Measurements from ENCODE around the gene PALD1.

PALD1 gene

GRCh38 chr10:70508912-70509756, 30.6 kb downstream of the PALD1 start:
- DNase-seq = peak; percentile 82

GRCh38 chr10:70509757-70510147, 31.2 kb downstream of the PALD1 start:
- no peak for DNase-seq

DNA sequence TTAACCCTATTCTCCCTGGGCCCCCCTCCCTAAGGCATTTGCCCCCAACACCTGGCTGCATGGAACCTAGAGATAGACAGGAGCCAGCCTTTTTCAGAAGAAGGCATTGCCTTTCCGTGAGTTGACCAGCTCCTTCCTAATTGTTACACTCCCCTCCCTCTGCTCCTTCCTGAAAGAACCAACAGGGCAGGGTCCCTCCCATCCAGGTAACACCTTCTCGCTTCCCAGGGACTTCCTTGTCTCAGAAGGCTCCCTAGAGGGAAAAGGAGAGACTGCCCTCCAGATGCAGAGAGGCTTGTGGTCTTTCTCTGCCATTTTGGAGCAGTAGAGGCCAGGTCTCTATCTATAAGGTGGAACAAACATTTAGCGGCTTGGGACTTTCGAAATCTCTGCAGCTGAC, 31.9 kb downstream of the PALD1 start:
- no peak for DNase-seq

GRCh38 chr10:70510904-70511303, 32.3 kb downstream of the PALD1 start:
- no peak for DNase-seq

- DNase-seq = no peak
These were observed 33.6 kb downstream of the PALD1 start for GRCh38 chr10:70512149-70512639.

DNA sequence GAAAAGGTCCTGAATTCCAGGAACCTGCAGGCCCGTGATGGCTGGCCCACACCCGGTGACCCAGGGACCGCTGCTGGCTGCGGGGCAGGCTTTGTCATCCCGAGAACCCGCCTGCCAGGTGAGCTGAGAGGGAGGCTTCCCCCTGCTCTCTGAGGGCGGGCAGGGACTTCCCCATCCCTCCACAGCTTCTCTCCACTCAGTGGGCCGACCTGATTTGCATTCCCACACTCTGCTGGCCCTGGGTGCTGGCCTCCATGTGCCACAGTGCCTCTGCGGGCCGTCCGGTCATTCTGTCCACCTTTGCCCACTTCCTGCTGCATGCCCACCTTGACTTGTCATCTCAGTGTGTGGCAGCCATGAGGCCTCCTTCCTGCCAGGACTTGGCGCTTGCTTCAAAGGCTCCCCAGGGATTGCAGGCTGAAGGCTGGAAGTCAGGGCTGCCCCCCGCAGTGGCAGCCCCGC, 35.3 kb downstream of the PALD1 start:
- no peak for DNase-seq

GRCh38 chr10:70514591-70514990, 36.0 kb downstream of the PALD1 start:
- DNase-seq = no peak

GRCh38 chr10:70515035-70515667, 36.6 kb downstream of the PALD1 start:
- peak; percentile 15 for DNase-seq

DNA sequence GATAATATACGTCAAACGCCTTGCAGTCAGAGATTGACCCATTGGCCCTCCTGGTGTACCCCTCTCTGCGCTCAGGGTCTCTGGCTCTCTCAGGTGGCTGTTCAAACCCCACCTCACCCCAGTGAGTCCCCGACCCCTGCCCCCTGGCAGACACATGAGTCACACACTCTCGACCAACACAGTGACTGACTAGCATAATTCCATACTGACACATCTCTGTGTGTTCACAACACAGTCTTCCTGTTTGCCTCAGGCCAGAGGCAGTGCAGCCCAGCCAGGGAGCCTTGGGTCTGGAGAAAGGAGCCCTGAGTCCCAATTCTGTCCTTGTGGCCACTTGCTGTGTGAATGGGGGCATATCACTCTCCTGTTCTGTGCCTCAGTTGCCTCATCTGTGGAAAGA, 40.1 kb downstream of the PALD1 start:
- no peak for DNase-seq

DNA sequence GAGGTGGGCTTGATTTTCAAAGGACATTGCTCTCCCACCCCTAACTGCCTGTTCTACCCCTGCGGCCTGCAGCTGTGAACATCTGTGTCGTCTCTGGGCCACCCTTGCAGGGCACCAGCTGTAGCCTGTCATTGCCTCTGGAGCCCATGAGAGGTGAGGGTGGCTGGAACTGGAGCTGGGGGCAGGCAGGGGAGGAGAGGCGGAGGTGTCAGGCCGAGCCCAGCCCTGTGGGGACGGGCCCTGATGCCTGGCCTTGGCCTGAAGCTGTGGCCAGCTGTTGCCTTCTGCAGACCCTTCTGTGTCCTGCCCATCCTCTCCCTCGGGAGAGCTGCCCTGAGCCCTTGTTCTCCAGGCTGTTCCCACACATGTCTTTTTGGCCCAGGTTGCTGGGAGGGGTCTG, 44.5 kb downstream of the PALD1 start:
- no peak for DNase-seq

DNA sequence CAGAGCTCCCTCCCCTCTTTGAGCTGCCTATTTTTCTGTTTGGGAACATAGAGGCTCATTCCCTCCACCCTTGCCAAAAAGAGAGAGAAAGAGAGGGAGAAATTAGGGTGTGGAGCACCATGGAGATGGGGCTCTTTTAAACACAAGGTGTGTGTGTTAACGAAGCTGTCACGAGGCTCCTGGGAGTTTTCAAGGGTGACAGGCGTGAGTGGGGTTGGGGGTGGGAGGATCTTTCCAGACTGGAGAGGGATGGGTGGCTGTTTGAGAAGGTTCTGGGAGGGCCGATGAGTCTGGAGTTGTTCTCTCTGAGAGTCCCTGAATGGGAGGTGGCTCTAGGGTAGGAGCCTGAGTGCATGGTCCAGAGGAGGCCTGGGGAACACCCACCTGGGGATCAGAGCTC, 45.0 kb downstream of the PALD1 start:
- no peak for DNase-seq

GRCh38 chr10:70528314-70528713, 49.7 kb downstream of the PALD1 start:
- DNase-seq = no peak

DNA sequence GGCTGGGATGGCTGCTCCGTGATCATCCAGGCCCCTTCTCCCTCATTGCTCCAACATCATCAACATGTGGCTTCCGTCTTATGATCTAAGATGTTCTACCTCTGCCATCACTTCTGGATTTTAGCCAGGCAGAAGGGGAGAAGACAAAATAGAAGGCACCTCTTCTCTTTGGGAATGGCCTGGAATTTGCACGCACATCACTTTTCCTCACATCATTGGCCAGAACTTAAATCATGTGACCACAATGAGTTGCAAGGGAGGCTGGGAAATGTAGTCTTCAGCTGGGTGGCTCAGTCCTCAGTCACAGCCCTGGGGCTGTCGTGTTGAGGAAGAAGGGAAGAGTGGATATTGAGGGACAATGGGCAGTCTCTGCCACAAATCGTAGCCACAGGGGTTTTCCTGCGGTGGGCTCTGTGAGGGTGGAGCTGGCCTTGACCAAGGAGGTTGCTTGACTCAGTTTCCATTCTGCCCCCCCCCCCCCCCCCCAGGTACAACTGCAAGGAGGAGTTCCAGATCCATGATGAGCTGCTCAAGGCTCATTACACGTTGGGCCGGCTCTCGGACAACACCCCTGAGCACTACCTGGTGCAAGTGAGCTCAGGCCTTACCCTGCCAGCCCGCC, 50.3 kb downstream of the PALD1 start:
- DNase-seq = no peak

GRCh38 chr10:70529848-70530247, 51.3 kb downstream of the PALD1 start:
- DNase-seq = no peak

DNA sequence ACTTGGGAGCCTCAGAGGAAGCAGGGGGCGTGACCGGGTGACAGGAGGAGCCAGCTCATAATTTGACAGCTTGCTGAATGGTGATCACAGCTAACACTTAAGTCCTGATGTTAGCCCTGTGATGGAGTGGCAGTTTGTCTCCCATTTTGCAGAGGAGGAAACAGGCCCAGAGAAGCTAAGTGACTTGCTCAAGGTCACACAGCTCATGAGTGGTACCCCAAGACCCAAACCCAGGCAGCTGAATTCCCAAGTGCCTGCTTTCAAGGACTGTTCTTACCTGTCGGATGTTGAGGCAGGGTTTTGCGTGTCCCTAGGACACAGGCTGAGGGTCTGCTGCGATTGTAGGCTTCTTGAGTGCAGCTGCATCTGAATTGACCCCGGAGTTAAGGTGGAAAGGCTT, 51.7 kb downstream of the PALD1 start:
- no peak for DNase-seq

DNA sequence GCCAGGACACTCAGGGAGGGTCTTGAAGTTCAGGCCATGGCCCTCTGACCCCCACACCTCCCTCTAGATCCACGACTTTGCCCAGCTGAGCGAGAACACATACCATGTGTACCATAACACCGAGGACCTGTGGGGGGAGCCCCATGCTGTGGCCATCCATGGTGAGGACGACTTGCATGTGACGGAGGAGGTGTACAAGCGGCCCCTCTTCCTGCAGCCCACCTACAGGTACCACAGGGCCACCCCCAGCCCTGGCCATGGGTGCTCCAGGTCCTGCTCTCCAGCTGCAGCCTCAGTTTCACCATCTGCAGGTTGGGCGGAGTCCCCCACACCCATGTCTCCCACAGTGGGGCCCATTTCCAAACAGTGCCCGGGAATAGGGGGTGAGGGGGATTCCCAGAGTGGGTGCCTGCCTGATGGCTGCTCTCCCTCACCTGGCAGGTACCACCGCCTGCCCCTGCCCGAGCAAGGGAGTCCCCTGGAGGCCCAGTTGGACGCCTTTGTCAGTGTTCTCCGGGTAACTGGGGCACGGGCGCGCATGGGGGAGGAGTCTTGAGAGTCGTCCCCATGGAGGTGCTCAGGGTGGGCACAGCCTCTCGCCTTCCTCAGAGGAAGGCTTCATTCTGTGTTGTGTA, 54.1 kb downstream of the PALD1 start:
- no peak for DNase-seq

DNA sequence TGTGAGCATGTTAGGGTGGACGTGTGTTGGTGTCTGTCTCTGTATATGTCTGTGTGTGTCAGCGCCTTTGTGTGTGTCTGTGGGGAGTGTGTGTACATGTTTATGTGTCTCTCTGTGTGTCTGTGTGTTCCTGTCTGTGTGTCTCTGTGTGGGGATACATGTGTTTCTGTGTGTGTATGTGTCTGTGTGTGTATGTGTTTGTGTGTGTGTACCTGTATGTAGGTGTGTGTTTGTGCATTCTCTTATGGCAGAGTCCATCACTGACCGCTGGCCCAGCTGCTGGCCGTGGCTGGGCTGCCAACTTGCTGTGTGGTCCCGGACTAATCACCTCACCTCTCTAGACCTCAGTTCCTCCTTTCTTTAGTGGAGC, 54.6 kb downstream of the PALD1 start:
- DNase-seq = no peak

- DNase-seq = no peak
These were observed 55.7 kb downstream of the PALD1 start for GRCh38 chr10:70534281-70534680.

- DNase-seq = no peak
These were observed 56.4 kb downstream of the PALD1 start for GRCh38 chr10:70535001-70535400.

GRCh38 chr10:70535451-70535850, 56.9 kb downstream of the PALD1 start:
- no peak for DNase-seq

DNA sequence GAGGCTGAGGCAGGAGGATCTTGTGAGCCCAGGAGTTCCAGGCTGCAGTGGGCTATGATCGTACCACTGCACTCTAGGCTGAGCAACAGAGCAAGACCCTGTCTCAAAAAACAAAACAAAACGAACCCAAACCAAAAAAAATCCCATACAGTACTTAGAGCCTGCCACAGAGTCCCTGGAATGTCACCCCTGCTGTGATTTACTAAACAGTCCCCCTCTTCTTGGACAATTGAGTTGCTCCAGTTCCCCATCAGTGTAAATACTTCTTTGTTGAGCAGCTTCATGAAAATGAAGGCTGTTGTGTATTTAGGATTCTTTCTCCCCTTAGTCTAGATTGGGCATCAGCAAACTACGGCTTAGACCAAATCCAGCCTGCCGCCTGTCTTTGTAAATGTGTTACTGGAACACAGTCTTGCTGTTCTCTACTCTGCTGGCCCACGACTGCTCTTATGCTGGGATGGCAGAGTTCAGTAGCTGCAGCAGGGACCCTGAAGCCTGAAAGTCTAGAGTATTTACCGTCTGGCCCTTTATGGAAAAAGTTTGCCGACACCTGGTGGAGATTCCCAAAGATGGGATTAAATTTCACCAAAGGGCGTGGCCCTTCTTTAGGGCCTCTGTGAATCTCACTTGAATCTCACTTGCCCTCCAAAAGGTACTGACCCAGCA, 57.8 kb downstream of the PALD1 start:
- no peak for DNase-seq

DNA sequence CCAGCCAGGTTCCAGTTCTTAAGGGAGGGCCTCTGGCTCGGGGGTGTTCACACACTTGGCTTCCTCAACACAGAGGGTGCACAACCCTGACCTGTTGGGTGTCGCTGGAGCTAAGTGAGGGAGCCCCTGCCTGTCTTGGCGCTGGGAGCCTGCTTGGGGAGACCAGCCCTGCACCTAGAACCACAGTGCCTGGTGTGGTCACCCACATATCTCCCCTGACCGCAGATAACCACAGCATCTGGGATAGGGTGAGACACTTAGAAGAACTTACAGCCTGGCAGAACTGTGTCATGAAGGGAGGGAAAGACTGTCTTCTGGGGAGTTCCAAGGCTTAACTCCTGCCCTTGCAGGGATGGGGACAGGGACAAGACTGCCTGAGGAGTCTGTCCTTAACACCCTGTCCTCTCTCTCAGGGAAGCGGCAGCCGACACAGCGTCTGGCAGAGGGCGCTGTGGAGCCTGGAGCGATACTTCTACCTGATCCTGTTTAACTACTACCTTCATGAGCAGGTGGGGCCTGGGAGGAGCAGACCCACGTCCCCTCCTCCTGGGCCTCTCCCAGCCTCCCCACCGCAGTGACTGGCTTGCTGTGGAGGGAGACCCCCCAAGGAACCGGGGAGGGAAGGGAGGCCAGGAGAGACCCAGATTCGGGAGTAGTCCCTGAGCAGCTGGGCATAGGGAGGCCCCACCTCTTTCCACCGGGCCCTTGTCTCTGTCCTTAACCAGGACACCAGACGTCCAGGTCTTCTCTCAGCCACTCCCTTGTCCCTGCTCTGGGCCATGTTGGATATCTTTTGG, 59.0 kb downstream of the PALD1 start:
- peak; percentile 43 for DNase-seq

Data from RPMI8226 (cell line).